Activated CD4-positive, alpha-beta T cell treated with anti-CD3 and anti-CD28 coated beads, Interleukin-2, amount 50 U/mL, for 16 hours (primary cell): ENCODE measurements around the gene KRTAP3-2.

ENCODE experiments used
- DNase-seq: peaks from one replicate; pipeline ENCODE4 v3.0.0-alpha.2; 2020

KRTAP3-2 gene

DNA sequence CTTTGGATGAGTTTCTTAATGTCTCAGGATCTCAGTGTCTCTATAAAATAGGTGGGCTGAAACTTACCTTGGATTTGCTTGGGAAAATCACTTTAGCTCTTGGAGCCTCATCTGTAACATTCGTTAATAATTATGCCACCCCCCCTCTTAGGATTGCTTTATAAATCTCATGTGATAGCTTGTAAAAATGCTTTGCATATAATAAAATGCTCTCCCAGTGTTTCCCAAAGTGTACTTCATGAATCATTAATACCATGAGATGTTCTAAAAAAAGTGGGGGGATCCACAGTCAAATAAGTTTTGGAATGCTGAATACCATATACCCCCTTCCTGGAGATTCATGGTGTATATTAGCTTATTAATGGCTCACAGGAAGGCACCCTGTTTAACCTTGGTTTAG, 38.1 kb downstream of the KRTAP3-2 start:
- no peak for DNase-seq

DNA sequence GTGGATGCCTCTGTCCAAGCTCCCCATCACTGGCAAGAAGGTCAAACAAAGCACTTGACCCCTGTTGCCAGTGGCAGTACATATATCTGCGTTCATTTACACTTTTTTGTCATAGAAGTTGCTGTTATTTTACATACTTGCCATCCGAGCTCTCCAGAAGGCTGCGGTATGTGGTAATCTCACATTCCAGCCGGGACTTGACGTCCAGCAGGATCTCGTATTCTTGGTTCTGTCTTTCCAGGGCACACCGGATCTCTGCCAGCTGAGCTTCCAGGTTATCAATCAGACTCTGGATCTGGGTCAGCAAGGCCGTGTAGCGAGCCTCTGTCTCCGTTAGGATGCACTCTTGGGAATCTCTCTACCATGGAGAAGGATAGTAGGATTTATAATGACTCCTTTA, 39.6 kb downstream of the KRTAP3-2 start:
- DNase-seq: no peak

DNA sequence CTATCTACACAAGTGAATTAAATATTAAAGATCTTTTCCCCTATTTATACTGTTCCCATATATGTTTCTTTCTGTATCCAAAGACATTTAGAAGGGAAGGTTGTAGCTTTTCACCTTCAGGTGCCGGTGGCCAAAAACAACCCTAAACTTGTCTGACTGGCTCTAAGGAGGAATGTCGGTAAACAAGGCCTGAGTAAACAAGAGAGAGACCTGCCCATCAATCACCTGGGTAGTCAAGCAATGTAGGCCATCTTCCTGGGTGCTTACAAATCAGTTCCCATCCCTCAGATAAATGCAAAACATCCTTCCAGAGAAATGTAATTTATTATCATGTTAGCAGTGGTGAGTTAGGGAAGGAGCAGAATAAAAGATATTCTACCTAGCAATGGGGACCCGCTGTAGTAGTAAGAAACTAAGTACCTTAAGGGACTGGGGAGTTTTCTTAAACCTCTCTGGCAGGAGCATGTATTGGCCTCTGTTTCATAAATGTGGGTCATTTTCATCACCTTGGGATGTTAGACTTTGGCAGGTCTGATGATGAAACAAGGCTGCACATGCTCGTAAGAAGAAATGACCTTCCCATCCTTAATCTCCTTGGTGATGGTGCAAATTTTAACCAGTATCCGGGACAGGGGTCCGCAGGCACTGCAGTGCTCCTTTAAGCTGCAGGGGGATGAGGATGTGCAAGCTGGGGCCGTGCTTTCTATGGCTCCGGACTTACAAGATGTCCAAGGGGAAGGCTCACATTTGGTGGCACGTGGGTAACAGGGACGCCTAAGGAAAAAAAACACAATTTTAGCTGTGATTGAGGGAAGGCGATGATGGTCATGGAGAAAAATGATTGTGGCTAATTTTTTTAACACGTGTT, 41.4 kb downstream of the KRTAP3-2 start:
- DNase-seq: no peak

DNA sequence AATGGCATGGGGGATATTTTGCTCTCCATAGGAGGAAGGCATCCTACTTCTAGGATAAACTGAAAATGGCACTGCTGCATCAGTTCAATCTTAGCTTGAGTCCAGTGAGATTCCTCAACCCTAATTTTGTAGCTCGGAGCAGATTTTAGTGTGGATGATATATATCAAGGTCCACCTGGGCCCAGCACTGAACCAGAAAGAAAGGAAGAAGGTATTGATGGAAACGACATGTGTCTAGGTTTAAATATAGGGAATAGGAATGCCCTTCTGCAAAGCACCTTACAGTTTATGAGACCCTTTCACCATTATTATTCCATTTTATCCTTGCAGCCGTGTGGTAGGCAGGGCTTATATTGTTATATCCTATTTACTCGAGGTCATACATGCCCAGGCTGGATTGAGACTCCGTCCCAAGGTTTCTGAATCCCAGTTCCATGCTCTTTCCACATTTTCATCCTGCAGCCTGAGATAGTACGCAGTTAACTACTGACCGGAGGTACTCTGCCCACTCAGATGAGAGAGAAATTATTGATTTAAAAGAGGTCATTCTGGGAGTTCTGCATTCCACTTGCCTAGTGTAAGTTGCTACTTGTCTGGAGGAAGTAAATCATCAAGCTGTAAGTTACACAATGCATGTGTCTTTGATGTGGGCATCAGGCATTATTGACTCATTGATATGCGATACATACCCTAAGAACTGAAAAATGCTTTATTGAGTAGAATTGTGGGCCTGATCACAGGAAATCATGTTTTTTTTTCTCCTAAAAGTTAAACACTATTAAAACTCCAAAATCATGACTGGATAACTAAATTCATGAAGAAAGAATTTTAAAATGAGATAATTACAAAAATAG, 43.1 kb downstream of the KRTAP3-2 start:
- DNase-seq: no peak

DNA sequence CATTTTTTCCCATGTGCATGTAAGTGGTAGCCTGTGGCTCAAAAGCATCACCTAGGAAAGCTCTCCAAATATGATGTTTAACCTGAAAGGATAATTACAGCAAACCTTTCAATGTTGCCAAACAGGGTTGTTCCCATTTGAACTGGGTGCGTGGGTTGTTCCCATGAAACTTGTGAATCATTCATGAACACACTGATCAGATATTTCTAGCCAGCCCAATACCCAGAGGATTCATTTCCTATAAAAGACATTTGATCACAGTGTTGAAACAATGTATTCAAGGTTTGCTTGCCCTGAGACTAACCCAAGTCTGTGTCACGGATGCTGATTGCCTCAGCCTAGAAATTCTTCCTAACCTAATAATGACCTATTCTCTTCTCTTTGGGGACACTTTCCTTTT, 45.8 kb downstream of the KRTAP3-2 start:
- DNase-seq: no peak

DNA sequence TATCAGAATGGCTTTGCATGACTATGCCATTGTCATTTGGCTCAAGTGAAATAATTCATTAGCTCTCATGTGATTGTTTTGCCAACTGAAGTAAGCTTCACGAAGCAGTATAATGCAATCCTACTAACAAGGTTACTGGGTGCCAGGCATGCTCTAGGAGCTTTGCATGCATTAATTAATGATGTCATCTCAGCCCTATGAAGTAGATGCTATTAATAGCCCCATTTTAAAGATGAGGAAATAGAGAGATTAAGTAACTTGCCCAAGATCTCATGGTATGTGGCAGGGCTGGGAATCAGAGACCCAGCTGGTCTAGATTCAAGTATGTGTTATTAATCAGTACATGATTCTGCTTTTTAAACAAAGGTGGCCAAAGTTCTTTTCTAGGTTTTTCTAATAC, 47.0 kb downstream of the KRTAP3-2 start:
- DNase-seq: no peak

DNA sequence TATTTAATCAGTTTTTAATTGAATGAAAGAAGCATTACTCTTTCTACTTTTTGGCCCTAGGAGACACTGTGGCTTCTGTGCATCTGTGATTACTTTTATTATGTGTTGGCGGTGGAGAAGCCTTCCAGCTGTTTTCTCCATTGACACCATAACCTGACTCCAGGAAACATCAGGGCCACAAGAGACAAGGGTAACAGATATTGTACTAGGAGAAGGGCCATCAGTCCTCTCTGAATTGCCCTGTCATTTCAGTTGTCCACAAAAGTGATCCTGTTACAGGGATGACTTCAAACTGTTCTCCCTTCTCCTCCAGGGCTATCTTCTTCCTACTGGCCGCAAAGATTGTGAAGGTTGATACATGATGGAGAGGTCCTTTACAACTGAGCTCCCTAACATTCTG, 47.6 kb downstream of the KRTAP3-2 start:
- no peak for DNase-seq

DNA sequence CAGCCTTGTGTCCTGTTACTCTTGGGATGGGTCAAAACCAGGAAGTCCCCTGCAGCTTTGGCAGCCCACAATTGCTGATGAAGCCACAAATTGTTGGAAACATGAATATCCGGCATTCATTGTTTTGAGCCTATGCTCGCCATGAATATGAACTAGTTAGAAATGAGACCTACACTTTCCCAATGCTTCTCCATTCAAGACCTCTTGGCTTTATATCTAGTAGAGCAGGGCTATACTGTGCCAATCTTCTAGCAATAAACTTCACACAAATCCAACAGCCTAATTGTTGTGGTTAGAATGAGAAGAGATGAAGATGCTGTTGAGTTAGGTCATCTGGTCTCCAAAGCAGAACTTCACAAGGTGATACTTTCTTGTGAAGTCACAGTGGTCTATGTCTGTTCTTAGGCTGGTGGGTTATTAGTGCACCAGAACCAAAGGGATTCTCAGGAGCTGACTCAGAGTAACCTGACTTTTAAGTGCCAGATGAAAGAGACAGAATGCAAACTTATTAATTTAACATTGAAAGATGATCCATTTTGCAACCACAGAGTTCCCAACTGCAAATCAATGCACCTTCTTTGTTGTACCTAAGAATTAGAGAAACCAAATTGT, 48.6 kb downstream of the KRTAP3-2 start:
- no peak for DNase-seq

DNA sequence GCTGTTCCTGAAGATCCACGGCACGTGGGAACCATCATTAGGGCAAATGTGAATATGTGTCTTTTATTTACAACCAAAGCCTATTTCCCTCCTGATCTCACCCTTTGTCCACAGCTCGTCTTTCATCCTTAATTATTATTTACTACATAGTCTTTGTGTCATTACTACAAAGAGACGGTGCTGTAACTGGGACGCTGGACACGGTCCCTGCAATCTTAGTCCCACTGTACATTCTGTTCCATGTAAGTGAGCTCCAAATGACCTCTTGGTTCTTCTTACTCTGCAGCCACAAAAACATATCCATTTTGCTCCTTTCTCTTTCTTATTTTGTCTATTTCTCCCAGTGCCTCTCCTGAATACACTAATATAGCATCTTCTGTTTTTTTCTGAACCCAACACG, 49.5 kb downstream of the KRTAP3-2 start:
- DNase-seq: no peak

DNA sequence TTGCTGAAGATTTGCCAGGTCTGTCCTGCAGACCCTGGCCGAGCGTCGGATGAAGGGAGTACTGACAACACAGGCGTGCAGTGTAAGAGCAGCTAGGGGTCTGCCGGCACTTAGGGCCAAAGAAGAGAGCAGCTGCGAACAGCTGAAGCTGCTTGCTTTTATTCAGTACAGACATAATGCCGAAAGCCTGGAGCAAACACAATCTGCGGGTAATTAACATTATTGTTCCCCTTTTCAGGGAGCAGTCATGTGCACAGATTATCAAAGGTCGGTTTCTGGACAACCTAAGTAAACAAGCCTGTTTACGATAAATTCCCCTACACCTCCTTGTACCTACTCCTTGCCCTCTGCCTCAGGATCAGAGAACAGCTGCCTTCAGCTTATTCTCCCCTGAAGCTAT, 50.3 kb downstream of the KRTAP3-2 start:
- no peak for DNase-seq
